Measurements from ENCODE around the gene DCAF6. TPM values are rescaled to one million over a fixed set of nuclear protein-coding genes. Genes with fewer than 3 reads are reported as not detected.

The DCAF6 gene
- total and polyA plus RNA-seq, 4 donors: 19.7 to 120 (median 28.2) TPM

- H3K4me3 ChIP-seq: no peak overlapping the region
- no peak overlapping the region for H3K27ac ChIP-seq (ENCODE audit: low read depth in 1 of 2, low read length in 1 of 2)
- TF ChIP-seq, protein P1, sequence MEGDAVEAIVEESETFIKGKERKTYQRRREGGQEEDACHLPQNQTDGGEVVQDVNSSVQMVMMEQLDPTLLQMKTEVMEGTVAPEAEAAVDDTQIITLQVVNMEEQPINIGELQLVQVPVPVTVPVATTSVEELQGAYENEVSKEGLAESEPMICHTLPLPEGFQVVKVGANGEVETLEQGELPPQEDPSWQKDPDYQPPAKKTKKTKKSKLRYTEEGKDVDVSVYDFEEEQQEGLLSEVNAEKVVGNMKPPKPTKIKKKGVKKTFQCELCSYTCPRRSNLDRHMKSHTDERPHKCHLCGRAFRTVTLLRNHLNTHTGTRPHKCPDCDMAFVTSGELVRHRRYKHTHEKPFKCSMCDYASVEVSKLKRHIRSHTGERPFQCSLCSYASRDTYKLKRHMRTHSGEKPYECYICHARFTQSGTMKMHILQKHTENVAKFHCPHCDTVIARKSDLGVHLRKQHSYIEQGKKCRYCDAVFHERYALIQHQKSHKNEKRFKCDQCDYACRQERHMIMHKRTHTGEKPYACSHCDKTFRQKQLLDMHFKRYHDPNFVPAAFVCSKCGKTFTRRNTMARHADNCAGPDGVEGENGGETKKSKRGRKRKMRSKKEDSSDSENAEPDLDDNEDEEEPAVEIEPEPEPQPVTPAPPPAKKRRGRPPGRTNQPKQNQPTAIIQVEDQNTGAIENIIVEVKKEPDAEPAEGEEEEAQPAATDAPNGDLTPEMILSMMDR (IDR thresholded peaks at IDR 0.05; ENCODE audit: control extremely low read depth, extremely low read depth): no peak
- no peak overlapping the region for H3K9ac ChIP-seq (ENCODE audit: insufficient read depth in 1 of 2, low read length in 2 of 2)
- no peaks in the 10 kb centered on the region for H3K9me3 ChIP-seq (ENCODE audit: control insufficient read depth in 4 of 4, insufficient read depth in 3 of 4, low read length in 3 of 4)
- no peaks in the 10 kb centered on the region for H3K27me3 ChIP-seq (ENCODE audit: control insufficient read depth in 3 of 3, insufficient read depth in 3 of 3, low read length in 2 of 3)
- ATAC-seq (ENCODE audit: insufficient read depth, low FRiP score) (no peak), DNase-seq (no peak)
- WGBS, 2 donors: 90 to 94% methylated on average over 2 of the region's 2 CpGs
- peaks cover 0 to 4% (median 0%) of the 10 kb centered on the region in 4 donors for H3K36me3 ChIP-seq (ENCODE audit: control insufficient read depth in 4 of 4, insufficient read depth in 4 of 4, low read length in 4 of 4)
- H3K4me1 ChIP-seq (ENCODE audit: control insufficient read depth in 5 of 5, insufficient read depth in 5 of 5, low read length in 5 of 5): peaks cover 0 to 15% (median 2%) of the 10 kb centered on the region in 5 donors
These were observed 12.4 kb upstream of the DCAF6 start for GRCh38 chr1:167924102-167924501.

- no peak overlapping the region for H3K4me3 ChIP-seq
- WGBS, 2 donors: 94% methylated on average over 2 of the region's 2 CpGs
- no peak overlapping the region for H3K27ac ChIP-seq (ENCODE audit: low read depth in 1 of 2, low read length in 1 of 2)
- no peak for ATAC-seq (ENCODE audit: insufficient read depth, low FRiP score)
- no peak overlapping the region for H3K9ac ChIP-seq (ENCODE audit: insufficient read depth in 1 of 2, low read length in 2 of 2)
- peaks cover 0 to 4% (median 0%) of the 10 kb centered on the region in 4 donors for H3K36me3 ChIP-seq (ENCODE audit: control insufficient read depth in 4 of 4, insufficient read depth in 4 of 4, low read length in 4 of 4)
- H3K9me3 ChIP-seq (ENCODE audit: control insufficient read depth in 4 of 4, insufficient read depth in 3 of 4, low read length in 3 of 4): no peaks in the 10 kb centered on the region
- TF ChIP-seq, protein P1 (IDR thresholded peaks at IDR 0.05; ENCODE audit: control extremely low read depth, extremely low read depth): no peak
- no peak for DNase-seq
- H3K27me3 ChIP-seq (ENCODE audit: control insufficient read depth in 3 of 3, insufficient read depth in 3 of 3, low read length in 2 of 3): no peaks in the 10 kb centered on the region
- H3K4me1 ChIP-seq (ENCODE audit: control insufficient read depth in 5 of 5, insufficient read depth in 5 of 5, low read length in 5 of 5): peaks cover 0 to 15% (median 2%) of the 10 kb centered on the region in 5 donors
These were observed 11.8 kb upstream of the DCAF6 start for GRCh38 chr1:167924543-167925231.

GRCh38 chr1:167926486-167926997, 9.9 kb upstream of the DCAF6 start:
- ATAC-seq (ENCODE audit: insufficient read depth, low FRiP score): no peak
- Histone ChIP-seq H3K4me3 (no peak overlapping the region), H3K27ac (ENCODE audit: low read depth in 1 of 2, low read length in 1 of 2) (no peak overlapping the region)

More at GRCh38 chr1:167926486-167926997, 9.9 kb upstream of the DCAF6 start:
- no peak for DNase-seq
- Histone ChIP-seq H3K4me1 (ENCODE audit: control insufficient read depth in 5 of 5, insufficient read depth in 5 of 5, low read length in 5 of 5) (peaks cover 0 to 11% (median 2%) of the 10 kb centered on the region in 5 donors), H3K27me3 (ENCODE audit: control insufficient read depth in 3 of 3, insufficient read depth in 3 of 3, low read length in 2 of 3) (no peaks in the 10 kb centered on the region), H3K36me3 (ENCODE audit: control insufficient read depth in 4 of 4, insufficient read depth in 4 of 4, low read length in 4 of 4) (peaks cover 0 to 4% (median 0%) of the 10 kb centered on the region in 4 donors), H3K9me3 (ENCODE audit: control insufficient read depth in 4 of 4, insufficient read depth in 3 of 4, low read length in 3 of 4) (no peaks in the 10 kb centered on the region), H3K9ac (ENCODE audit: insufficient read depth in 1 of 2, low read length in 2 of 2) (no peak overlapping the region)
- WGBS, 2 donors: 84 to 95% methylated on average over 6 of the region's 6 CpGs
- TF ChIP-seq, protein P1 (IDR thresholded peaks at IDR 0.05; ENCODE audit: control extremely low read depth, extremely low read depth): no peak

Measured in lung (tissue), 12 donors.